NCI-H1048 (cell line): ENCODE measurements around the gene PTPRT.

Experiments used
- DNase-seq: peaks from one replicate; lab custom pipeline; 2025; lab: John Stamatoyannopoulos, UW

PTPRT gene

GRCh38 chr20:42461965-42462593 lies 727.6 kb downstream of the PTPRT start:
- no peak for DNase-seq

DNA sequence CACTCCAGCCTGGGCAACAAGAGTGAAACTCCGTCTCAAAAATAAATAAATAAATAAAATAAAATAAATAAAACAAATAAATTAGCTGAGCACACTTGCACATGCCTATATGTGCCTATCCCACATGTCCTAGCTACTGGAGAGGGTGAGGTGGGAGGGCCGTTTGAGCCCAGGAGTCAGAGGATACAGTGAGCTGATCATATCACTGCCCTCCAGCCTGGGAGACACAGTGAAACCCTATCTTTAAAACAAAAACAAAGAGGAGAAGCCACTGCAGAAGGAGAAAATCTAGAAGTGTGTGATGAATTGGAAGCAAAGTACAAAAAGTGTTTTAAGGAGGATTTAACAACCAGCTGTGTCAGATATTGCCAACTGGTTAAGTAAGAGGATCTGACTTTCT lies 728.4 kb downstream of the PTPRT start:
- no peak for DNase-seq

- no peak for DNase-seq
These were observed 742.4 kb downstream of the PTPRT start for GRCh38 chr20:42447270-42447669.

- no peak for DNase-seq
These were observed 744.9 kb downstream of the PTPRT start for GRCh38 chr20:42444799-42445198.

GRCh38 chr20:42443200-42443599 lies 746.5 kb downstream of the PTPRT start:
- no peak for DNase-seq

GRCh38 chr20:42442716-42443115 lies 747.0 kb downstream of the PTPRT start:
- DNase-seq: no peak

DNA sequence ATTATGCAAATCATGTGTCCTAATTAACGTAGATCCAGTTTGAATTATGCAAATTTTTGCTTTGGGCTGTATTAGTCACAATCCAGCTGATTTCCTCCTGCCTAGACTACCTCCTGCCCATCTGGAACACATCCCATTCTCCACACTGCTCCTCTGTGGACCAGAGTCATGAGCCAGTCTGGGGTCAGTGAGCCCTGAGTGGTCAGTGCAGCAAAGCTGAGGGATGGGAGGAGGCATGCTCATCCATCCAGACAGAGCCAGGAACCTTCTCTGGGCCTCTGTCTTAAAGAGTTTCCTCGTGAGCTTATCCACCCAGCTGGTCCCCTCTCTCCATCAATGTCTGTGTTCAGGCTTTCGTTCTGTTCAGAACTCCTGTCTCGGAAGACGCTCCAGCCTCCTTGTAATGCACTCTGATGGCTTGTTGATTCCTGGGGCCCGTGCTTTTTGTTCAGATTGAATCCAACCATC lies 747.8 kb downstream of the PTPRT start:
- DNase-seq: no peak

- peak; percentile 90 for DNase-seq
These were observed 748.4 kb downstream of the PTPRT start for GRCh38 chr20:42441196-42441863.

- DNase-seq: no peak
These were observed 754.5 kb downstream of the PTPRT start for GRCh38 chr20:42435230-42435629.

DNA sequence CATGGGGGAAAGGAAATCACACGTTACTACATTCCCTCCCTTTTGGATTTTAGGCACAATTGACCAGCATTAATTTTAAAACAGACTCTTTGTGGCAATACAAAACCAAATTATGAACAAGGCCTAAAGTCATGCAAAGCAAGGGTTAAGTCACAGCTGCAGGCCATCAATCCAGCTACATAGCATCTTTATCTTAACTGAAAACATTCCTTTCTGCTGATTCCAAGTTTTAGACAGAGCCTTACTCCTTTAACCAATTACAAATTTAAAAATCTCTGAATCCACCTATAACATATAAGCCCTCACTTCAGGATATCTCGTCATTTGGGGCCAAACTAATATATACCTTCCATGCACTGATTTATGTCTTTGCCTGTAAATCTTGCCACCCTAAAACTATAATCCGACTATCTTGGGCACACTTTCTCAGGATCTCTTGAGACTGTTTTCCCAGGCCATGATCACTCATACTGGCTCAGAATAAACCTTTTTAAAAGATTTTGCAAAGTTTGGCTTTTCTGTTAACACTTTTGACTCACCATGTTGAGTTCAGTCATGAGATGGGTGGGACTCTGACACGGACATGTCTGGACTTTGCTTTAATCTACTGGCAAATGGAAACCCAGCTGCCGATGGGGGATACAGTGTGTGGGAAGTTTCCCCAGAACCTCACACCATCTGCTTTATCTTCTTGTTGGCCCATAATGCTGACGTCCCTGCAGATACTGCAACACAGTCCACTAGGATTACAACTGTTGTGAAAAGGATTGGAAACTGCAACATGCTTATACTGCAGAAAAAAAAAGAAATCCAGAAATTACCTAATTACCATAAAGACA lies 757.0 kb downstream of the PTPRT start:
- no peak for DNase-seq

- DNase-seq: no peak
These were observed 759.1 kb downstream of the PTPRT start for GRCh38 chr20:42430598-42430997.

- no peak for DNase-seq
These were observed 759.8 kb downstream of the PTPRT start for GRCh38 chr20:42429761-42430458.

DNA sequence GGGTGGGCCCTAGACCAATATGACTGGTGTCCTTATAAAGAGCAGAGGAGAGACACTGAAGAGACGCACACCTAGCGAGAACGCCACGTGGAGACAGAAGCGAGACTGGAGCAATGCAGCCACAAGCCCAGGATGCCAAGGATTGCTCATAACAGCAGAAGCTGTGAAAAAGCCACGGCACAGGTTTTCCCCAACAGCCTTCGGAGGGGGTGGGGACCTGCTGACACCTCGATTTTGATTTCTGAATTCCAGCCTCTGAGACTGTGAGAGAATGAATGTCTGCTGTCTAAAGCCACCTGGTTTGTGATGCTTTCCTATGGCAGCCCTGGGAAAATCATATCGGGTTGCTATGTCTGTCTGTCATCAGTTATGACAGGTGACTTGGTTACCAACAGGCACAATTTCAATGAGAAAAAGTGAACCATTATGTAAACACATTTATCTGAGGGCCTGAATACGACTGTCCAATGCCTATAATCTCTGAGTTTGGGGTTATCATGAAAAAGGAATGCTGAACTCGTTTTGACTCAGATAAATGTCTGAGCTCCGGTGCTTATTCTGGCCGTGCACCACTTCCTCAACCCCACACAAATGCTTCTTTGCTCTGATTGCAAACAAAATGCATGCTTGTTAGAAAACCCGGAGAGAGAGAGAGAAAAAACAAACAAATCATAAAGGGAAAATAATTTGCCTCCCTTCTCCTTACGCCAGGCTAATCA lies 769.7 kb downstream of the PTPRT start:
- DNase-seq: no peak

GRCh38 chr20:42406826-42407225 lies 782.9 kb downstream of the PTPRT start:
- no peak for DNase-seq

DNA sequence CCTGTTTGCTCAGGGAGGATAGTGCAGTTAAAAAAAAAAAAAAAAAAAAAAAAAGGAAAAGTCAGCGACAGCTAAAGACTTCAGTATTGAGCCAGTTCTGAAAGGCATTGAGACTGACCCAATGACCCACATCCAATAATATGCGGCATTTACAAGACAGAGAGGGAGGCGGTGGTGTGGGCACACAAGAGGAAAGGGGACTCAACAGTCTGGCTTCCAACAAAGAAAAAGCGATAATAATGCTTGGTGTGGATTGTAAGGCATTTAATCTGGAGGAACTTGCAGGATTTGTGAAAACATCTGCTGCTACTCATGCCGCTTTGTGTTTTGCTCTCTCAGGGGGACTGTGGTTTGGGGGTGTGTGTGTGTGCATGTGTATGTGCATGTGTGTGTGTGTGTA lies 787.3 kb downstream of the PTPRT start:
- DNase-seq: no peak

GRCh38 chr20:42401613-42402012 lies 788.1 kb downstream of the PTPRT start:
- DNase-seq: no peak

GRCh38 chr20:42399802-42400201 lies 789.9 kb downstream of the PTPRT start:
- DNase-seq: no peak

DNA sequence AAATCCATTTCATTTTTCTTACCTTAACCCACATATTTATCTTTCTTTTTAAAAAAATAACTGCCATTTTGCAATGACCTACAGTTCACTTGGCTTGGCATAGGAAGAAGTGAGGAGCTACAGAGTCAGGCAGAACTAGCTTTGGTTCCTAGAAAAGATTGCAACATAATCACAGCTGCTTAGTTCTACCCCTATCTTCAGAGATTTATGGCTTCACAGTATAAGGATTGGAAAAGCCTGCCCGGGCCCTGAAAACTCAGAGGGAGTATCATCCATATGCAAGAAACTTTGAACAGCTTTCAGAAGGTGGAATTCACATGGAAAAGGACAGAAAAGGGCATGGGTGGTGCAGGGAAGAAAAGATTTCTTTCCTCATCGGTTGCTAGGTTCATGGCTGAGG lies 797.3 kb downstream of the PTPRT start:
- DNase-seq: no peak

DNA sequence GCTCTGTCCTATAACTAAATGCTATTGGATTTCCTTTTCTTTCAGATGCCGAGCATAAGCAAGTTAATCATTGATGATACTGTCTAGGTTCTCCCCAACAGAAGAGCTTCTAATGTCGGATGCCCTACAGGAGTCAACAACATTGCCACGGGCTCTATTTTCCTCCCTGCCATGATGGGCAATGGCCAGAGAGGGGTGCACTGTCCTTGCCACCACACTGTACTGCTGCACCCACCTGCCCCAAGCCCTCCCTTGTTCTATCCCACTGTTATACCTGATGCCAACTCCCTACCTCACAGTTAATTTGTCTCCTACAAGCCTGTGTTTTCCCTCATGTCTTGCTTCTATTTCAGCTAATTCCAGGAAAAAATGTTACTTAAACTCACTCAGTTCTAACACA lies 797.9 kb downstream of the PTPRT start:
- no peak for DNase-seq

DNA sequence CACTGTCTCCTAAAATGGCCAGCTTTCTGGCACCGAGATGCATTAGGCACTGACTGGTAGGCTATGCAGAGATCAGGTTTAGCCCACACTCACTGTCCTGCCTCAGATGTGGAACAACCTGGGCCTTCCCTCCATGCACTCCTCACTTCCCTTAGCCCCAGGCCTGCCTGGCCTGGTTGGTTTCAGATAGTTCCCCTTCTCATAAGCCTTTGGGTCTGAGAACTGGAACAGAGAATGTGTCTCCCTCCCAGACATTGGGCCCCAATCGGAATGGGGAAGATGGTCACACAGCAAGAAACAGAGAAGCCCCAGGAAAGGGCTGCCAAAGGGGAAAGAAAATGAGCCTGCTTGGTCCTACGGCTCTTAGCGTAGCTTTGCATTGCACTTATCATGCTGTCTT lies 809.4 kb downstream of the PTPRT start:
- DNase-seq: no peak

GRCh38 chr20:42379385-42379784 lies 810.3 kb downstream of the PTPRT start:
- DNase-seq: no peak

DNA sequence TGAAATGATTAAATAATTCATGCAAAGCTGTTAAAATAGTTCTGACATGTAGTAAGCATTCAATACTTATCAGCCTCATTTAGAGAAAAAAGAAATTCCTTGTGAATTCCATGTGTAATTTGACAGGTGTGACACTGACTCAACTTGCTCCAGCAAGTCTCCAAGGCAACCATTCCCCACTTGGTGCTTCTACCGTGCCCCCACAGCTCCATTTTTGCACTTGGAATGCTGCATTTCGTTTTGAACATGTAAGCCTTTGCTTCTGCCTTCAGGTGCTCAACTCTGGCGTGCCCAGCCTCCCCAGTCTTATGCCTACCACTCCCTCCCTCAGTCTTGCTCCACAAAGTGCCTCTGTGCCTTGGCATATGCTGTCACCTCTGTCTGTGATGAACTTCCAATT lies 810.9 kb downstream of the PTPRT start:
- no peak for DNase-seq
